ENCODE measurements around the gene KRTAP12-3. TPM values are rescaled to one million over a fixed set of nuclear protein-coding genes. Genes with fewer than 3 reads are reported as not detected.

The KRTAP12-3 gene
- polyA plus RNA-seq, 2 of the 4 experiments (the other 2 are of a cell fraction) = not detected

DNA sequence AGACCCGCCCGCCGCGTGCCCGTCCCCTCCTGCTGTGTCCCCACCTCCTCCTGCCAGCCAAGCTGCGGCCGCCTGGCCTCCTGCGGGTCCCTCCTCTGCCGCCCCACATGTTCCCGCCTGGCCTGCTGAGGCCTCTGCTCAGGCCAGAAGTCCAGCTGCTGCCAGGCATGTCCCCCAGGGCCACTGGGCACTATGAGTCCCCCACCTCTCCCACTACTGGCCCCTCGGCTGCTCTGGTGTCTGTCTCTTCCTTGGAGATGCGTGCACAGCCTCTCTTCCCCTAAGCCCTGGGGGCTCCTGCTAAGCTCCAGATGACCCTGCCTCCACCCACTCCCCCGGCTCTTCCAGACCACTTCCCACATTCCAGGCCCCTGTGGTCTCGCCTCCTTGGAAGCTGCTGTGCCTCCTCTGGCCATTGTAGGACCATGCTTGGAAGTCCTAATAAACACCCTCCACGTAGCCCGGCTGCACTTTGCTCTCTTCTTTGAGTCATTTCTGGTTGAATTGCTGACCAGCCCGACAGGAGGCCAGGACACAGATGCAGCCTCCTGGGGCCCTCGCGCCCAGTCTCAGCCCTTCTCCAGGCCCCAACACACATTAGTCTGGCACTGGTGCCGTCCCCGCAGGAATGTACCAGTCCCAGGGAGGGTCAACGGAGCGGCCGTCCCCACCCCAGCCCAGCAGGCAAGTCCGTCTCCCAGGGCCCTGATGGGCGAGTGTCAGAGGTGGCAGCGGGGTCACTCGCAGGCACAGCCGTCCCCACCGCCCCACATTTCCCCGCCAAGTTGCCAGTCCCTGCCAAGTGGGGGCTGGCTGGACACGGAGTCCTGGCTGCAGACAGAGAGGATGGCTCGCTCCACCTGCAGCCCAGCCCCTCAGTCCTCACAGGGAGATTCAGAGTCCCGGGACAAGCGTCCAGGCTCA is 40.3 kb downstream of the KRTAP12-3 start:
- Histone ChIP-seq H3K4me2 (no peak overlapping the region), H3K4me1 (no peaks in the 10 kb centered on the region), H3K27ac (no peak overlapping the region), H3K4me3 (no peak overlapping the region), H3K9me3 (peaks cover 6% of the 10 kb centered on the region; the same call in 1 of the 3 replicates)
- ChIA-PET POLR2A (no interaction called here), CTCF (no interaction called here)
- no peak for ATAC-seq
- TF ChIP-seq, protein P1, sequence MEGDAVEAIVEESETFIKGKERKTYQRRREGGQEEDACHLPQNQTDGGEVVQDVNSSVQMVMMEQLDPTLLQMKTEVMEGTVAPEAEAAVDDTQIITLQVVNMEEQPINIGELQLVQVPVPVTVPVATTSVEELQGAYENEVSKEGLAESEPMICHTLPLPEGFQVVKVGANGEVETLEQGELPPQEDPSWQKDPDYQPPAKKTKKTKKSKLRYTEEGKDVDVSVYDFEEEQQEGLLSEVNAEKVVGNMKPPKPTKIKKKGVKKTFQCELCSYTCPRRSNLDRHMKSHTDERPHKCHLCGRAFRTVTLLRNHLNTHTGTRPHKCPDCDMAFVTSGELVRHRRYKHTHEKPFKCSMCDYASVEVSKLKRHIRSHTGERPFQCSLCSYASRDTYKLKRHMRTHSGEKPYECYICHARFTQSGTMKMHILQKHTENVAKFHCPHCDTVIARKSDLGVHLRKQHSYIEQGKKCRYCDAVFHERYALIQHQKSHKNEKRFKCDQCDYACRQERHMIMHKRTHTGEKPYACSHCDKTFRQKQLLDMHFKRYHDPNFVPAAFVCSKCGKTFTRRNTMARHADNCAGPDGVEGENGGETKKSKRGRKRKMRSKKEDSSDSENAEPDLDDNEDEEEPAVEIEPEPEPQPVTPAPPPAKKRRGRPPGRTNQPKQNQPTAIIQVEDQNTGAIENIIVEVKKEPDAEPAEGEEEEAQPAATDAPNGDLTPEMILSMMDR (IDR thresholded peaks at IDR 0.05) = no peak
- TF ChIP-seq CBX8 (IDR thresholded peaks at IDR 0.05) = no peak
- no peak for TF ChIP-seq TFCP2L1 (CRISPR knock-in tag; IDR thresholded peaks at IDR 0.05)
- no peak for TF ChIP-seq HOXB5 (CRISPR knock-in tag; IDR thresholded peaks at IDR 0.05)
- TF ChIP-seq MAFK (IDR thresholded peaks at IDR 0.05; ENCODE audit: partially characterized antibody) = no peak
- no peak for TF ChIP-seq RARB (CRISPR knock-in tag; IDR thresholded peaks at IDR 0.05)
- WGBS (ENCODE audit: missing lambda C conversion rate) = 77% methylated on average over 10 of the region's 35 CpGs
- FAIRE-seq = no peak
- DNase-seq (ENCODE audit: low read depth in 1 of 2, low spot score in 1 of 2) = no peak

DNA sequence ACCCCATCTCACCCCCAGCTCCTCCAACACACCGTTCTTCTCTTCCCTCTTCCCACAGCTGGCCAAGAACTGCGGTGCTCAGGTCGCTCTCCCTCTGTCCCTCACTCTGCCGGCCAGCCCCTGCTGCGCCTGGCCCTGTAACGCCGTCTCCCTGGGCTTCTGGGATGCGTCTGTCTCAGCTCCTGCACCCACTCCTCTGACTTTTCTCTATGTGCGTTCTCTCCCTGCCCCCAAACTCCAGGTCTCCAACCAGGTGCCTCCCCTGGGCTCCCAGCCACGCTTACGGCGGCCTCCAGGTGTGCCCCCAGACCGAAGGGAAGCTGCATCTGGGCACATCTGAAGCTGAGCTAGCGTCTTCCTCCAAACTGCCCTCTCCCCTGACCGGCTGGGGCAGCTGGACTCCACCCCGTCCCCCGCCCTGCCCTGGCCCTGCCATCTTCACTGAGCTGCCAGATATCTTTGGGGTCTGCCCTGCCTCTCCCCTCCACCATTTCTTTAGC is 41.8 kb downstream of the KRTAP12-3 start:
- TF ChIP-seq NPAS2 (CRISPR knock-in tag; IDR thresholded peaks at IDR 0.05; ENCODE audit: borderline replicate concordance) = no peak
- TF ChIP-seq SREBF2 (IDR thresholded peaks at IDR 0.05) = no peak
- Histone ChIP-seq H3K4me2 (no peak overlapping the region), H3K4me1 (no peaks in the 10 kb centered on the region), H3K4me3 (no peak overlapping the region), H3K27ac (no peak overlapping the region), H3K9me3 (no peaks in the 10 kb centered on the region)
- FAIRE-seq = no peak
- ChIA-PET CTCF (no interaction called here), POLR2A (no interaction called here)
- WGBS (ENCODE audit: missing lambda C conversion rate) = 33% methylated on average over 14 of the region's 17 CpGs
- no peak for DNase-seq (ENCODE audit: low read depth in 1 of 2, low spot score in 1 of 2)
- no peak for ATAC-seq

DNA sequence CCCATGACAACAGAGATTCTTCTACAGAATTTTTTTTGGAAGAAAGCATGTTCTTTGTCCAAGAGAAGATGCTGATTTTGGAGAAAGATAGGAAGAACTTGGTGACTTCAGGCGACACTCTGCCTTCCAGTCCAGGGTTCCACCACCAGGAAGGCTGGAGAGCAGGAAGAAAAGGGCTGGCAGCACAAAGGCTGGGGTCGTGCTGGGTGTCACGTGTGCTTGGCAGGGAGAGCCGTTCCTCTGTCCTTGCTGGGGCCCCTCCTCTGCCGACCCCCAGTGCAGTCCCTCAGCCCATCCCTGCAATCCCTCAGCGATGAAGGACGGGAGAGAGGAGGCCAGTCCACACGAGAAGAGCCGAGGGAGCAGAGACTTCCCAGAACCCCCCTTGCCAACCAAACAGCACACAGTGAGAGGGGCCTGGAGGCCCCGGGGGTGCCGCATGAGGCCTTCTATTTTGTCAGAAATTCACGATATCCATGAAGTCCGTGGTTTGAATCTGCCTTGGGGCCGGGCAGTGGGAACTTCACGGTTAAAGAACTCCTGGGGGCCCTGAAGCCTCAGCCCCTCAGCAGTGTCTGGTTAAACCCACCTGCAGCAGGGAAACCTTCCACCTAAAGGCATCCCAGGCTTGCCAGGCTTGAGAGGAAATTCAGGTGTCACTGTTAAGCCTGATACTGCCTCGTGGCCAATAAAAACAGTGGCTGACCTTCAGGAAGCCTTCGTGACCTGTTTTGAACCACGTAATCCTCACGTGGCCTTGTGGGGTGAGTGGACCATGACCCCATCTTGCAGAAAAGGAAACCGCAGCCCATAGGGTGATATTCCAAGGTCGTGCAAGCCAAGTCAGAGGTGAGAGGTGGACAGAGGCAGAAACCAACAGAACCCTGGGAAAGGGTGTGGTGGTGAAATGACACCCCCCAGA is 42.6 kb downstream of the KRTAP12-3 start:
- no peaks in the 10 kb centered on the region for H3K9me3 ChIP-seq
- no peak overlapping the region for H3K4me3 ChIP-seq
- no peaks in the 10 kb centered on the region for H3K4me1 ChIP-seq
- WGBS (ENCODE audit: missing lambda C conversion rate) = 30% methylated on average over 9 of the region's 21 CpGs
- CTCF ChIA-PET = no interaction called here
- ATAC-seq (no peak), DNase-seq (ENCODE audit: low read depth in 1 of 2, low spot score in 1 of 2) (no peak), FAIRE-seq (no peak)
- no peak overlapping the region for H3K4me2 ChIP-seq
- TF ChIP-seq POLR2A (IDR thresholded peaks at IDR 0.05; ENCODE audit: low read length) (no peak), TFCP2L1 (CRISPR knock-in tag; IDR thresholded peaks at IDR 0.05) (no peak), ZC3H11A (IDR thresholded peaks at IDR 0.05) (no peak)
- TF ChIP-seq, protein P2, sequence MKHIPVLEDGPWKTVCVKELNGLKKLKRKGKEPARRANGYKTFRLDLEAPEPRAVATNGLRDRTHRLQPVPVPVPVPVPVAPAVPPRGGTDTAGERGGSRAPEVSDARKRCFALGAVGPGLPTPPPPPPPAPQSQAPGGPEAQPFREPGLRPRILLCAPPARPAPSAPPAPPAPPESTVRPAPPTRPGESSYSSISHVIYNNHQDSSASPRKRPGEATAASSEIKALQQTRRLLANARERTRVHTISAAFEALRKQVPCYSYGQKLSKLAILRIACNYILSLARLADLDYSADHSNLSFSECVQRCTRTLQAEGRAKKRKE (CRISPR knock-in tag; IDR thresholded peaks at IDR 0.05; ENCODE audit: low read depth) = no peak
- POLR2A ChIA-PET = no interaction called here
- no peak overlapping the region for H3K27ac ChIP-seq

DNA sequence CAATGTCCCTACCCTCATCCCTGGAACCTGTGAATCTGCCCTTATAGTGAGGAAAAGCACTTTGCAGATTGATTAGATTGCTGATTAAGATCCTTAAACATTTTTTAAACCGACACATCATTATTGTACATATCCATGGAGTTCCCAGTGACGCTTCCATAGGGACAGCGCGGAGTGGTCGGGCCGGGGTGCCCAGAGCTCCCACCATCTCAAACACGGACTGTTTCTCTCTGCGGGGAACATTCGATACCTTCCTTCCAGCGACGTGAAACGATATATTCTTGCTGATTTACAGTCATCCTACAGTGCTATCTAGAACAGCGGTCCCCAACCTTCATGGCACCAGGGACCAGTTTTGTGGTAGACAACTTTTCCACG is 43.3 kb downstream of the KRTAP12-3 start:
- H3K9me3 ChIP-seq = no peaks in the 10 kb centered on the region
- no peak overlapping the region for H3K4me2 ChIP-seq
- no peak for DNase-seq (ENCODE audit: low read depth in 1 of 2, low spot score in 1 of 2)
- H3K4me1 ChIP-seq = no peaks in the 10 kb centered on the region
- no peak for FAIRE-seq
- 51% methylated on average over 14 of the region's 14 CpGs for WGBS (ENCODE audit: missing lambda C conversion rate)
- ATAC-seq = no peak
- POLR2A ChIA-PET = no interaction called here
- H3K27ac ChIP-seq = no peak overlapping the region
- no peak overlapping the region for H3K4me3 ChIP-seq
- CTCF ChIA-PET = no interaction called here
- TF ChIP-seq EP300 (IDR thresholded peaks at IDR 0.05) (no peak), CHD4 (IDR thresholded peaks at IDR 0.05; ENCODE audit: borderline replicate concordance) (no peak), CHD2 (IDR thresholded peaks at IDR 0.05; ENCODE audit: low read length, partially characterized antibody) (no peak), ZC3H11A (IDR thresholded peaks at IDR 0.05) (no peak)
- TF ChIP-seq, protein P3, sequence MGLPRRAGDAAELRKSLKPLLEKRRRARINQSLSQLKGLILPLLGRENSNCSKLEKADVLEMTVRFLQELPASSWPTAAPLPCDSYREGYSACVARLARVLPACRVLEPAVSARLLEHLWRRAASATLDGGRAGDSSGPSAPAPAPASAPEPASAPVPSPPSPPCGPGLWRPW (IDR thresholded peaks at IDR 0.05) = no peak
- TF ChIP-seq, protein P4, sequence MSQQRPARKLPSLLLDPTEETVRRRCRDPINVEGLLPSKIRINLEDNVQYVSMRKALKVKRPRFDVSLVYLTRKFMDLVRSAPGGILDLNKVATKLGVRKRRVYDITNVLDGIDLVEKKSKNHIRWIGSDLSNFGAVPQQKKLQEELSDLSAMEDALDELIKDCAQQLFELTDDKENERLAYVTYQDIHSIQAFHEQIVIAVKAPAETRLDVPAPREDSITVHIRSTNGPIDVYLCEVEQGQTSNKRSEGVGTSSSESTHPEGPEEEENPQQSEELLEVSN (IDR thresholded peaks at IDR 0.05; ENCODE audit: borderline replicate concordance, low read depth) = no peak
- TF ChIP-seq, protein P5, sequence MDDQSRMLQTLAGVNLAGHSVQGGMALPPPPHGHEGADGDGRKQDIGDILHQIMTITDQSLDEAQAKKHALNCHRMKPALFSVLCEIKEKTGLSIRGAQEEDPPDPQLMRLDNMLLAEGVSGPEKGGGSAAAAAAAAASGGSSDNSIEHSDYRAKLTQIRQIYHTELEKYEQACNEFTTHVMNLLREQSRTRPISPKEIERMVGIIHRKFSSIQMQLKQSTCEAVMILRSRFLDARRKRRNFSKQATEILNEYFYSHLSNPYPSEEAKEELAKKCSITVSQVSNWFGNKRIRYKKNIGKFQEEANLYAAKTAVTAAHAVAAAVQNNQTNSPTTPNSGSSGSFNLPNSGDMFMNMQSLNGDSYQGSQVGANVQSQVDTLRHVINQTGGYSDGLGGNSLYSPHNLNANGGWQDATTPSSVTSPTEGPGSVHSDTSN (IDR thresholded peaks at IDR 0.05) = no peak
- TF ChIP-seq, protein P2 (CRISPR knock-in tag; IDR thresholded peaks at IDR 0.05; ENCODE audit: low read depth) = no peak

Measured in A549 (cell line).